Measurements from ENCODE around the gene SETD2. TPM values are rescaled to one million over a fixed set of nuclear protein-coding genes. Genes with fewer than 3 reads are reported as not detected.
"Not testable (repeated sequence)": the region's sequence is repeated elsewhere in the genome, so short reads cannot be mapped to it uniquely, and the experiment has no call there.

Gene SETD2
- total RNA-seq, 6 experiments from 2014 or later: 20.3 to 27.0 (median 21.9) TPM

DNA sequence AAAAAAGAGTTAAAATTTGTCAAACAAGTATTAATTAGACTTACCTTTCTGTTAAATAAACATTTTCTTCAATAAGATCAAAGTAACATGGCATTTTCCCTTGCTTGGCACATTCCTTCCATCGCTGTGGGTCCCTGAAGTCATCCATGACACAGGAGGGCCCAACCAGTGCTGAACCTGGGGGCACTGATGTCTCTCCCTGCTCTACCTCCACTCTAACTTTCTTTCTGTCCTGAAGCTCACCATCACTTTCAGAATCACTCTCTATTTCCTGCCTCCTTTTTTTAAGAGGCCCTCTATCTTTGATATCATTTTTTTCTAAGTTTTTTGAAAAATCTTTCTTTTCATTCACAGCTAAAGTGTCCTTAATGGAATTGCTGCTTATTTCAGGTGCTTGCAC is 43.8 kb downstream of the SETD2 start:
- Histone ChIP-seq H3K4me3 (no peak overlapping the region), H3K4me1 (no peaks in the 10 kb centered on the region), H3K27ac (no peak overlapping the region), H3K36me3 (peaks cover 0 to 37% (median 19%) of the 10 kb centered on the region in 4 donors), H3K9me3 (no peaks in the 10 kb centered on the region), H3K27me3 (no peaks in the 10 kb centered on the region)
- DNase-seq (no peak), ATAC-seq (no peak)
- intact Hi-C loops (cut with DNase I): no loop called here
- WGBS (ENCODE audit: insufficient coverage, low coverage, low lambda C conversion rate, missing lambda C conversion rate): 69% methylated on average over 1 of the region's 1 CpG
- TF ChIP-seq, protein P1, sequence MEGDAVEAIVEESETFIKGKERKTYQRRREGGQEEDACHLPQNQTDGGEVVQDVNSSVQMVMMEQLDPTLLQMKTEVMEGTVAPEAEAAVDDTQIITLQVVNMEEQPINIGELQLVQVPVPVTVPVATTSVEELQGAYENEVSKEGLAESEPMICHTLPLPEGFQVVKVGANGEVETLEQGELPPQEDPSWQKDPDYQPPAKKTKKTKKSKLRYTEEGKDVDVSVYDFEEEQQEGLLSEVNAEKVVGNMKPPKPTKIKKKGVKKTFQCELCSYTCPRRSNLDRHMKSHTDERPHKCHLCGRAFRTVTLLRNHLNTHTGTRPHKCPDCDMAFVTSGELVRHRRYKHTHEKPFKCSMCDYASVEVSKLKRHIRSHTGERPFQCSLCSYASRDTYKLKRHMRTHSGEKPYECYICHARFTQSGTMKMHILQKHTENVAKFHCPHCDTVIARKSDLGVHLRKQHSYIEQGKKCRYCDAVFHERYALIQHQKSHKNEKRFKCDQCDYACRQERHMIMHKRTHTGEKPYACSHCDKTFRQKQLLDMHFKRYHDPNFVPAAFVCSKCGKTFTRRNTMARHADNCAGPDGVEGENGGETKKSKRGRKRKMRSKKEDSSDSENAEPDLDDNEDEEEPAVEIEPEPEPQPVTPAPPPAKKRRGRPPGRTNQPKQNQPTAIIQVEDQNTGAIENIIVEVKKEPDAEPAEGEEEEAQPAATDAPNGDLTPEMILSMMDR (IDR thresholded peaks at IDR 0.05): no peak

DNA sequence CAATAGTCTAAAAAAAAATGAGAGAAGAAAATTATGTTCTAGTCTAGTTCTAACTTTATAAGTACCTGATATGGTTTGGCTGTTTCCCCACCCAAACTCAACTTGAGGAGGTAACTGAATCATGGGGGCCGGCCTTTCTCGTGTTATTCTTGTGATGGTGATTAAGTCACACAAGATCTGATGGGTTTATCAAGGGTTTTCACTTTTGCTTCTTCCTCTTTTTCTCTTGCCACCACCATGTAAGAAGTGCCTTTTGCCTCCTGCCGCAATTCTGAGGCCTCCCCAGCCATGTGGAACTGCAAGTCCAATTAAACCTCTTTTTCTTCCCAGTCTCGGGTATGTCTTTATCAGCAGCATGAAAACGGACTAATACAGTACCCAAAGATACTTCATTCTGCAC is 44.5 kb downstream of the SETD2 start:
- H3K36me3 ChIP-seq: peaks cover 0 to 39% (median 19%) of the 10 kb centered on the region in 4 donors
- DNase-seq; H3K4me1 ChIP-seq; H3K27me3 ChIP-seq; ATAC-seq; H3K4me3 ChIP-seq; H3K9me3 ChIP-seq; H3K27ac ChIP-seq; intact Hi-C loops (cut with DNase I): not testable (repeated sequence)
- 91% methylated on average over 5 of the region's 5 CpGs for WGBS (ENCODE audit: insufficient coverage, low coverage, low lambda C conversion rate, missing lambda C conversion rate)

DNA sequence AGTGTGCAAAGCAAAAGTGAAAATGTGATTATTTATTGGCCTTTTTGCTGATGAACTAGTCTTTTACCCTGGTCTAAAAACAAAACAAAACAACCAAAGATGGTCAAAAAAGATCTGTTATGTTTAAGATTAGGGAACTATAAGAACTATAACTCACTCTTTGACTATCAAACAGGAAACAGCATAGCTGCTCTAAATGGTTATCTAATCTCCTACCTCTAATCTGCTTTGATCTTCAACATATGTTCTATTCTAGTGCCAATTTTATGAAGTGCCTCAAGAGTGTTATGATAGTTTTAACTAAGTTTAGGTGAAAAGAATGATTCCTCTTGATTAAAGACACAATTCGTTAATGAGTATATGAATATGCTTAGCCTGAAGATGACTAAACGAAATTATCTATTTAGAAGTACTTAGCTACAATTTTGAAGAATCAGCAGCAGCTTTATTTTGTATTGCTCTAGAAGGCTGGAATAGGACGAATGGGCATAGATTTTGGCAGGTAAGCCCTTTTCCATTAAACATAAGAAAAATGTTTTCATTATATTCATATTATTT is 46.0 kb downstream of the SETD2 start:
- Histone ChIP-seq H3K4me3 (no peak overlapping the region), H3K9me3 (no peaks in the 10 kb centered on the region), H3K4me1 (no peaks in the 10 kb centered on the region), H3K27ac (no peak overlapping the region), H3K27me3 (no peaks in the 10 kb centered on the region), H3K36me3 (peaks cover 0 to 35% (median 16%) of the 10 kb centered on the region in 4 donors)
- TF ChIP-seq, protein P1 (IDR thresholded peaks at IDR 0.05): no peak
- TF ChIP-seq POLR2A (IDR thresholded peaks at IDR 0.05): no peak
- 63% methylated on average over 3 of the region's 3 CpGs for WGBS (ENCODE audit: insufficient coverage, low coverage, low lambda C conversion rate, missing lambda C conversion rate)
- intact Hi-C loops (cut with DNase I): no loop called here
- ATAC-seq: no peak
- no peak for DNase-seq

DNA sequence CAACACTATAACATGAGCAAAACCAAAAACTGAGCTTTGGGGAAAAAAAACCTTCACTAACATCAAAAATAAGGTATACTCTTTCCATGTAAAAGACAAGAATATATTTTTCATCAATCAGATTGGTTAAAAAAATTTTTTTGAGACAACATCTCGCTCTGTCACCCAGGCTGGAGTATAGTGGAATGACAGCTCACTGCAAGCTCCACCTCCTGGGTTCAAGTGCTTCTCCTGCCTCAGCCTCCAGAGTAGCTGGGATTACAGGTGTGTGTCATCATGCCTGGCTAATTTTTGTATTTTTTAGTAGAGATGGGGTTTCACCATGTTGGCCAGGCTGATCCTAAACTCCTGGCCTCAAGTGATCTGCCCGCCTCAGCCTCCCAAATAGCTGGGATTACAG is 48.4 kb downstream of the SETD2 start:
- WGBS (ENCODE audit: insufficient coverage, low coverage, low lambda C conversion rate, missing lambda C conversion rate): 100% methylated on average over 2 of the region's 2 CpGs
- H3K4me3 ChIP-seq; ATAC-seq; H3K27ac ChIP-seq; DNase-seq; H3K4me1 ChIP-seq; H3K27me3 ChIP-seq; intact Hi-C loops (cut with DNase I); H3K9me3 ChIP-seq: not testable (repeated sequence)
- H3K36me3 ChIP-seq: peaks cover 0 to 46% (median 21%) of the 10 kb centered on the region in 4 donors

DNA sequence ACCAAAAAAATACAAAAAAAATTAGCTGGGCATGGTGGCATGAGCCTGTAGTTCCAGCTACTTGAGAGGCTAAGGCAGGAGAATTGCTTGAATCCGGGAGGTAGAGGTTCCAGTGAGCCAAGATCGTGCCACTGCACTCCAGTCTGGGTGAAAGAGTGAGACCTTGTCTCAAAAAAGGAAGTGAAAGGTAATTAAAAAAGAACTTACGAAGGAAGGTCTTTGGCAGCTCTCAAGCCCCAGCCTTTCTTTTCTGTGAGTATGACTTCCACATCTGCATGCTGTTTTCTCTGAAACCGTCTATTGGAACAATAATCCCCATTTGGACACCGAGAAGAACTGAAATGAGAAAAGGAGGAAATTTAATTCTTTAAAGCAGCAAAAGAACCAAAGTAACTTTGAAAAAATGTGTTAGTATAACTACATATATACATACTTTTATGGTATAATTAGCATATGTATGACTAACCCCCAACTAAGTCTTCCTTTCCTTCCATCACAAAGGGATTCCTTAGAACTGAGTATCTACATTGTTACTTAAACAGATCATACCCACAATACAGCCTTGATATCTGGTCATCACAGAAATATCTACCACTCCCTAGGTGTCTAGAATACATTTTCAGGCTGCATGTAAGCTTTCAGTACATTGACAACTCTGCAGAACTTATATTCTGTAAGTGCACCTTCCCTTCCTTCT is 50.1 kb downstream of the SETD2 start:
- Histone ChIP-seq H3K36me3 (peaks cover 0 to 46% (median 21%) of the 10 kb centered on the region in 4 donors), H3K4me1 (no peaks in the 10 kb centered on the region), H3K9me3 (no peaks in the 10 kb centered on the region), H3K4me3 (no peak overlapping the region), H3K27ac (no peak overlapping the region), H3K27me3 (no peaks in the 10 kb centered on the region)
- DNase-seq (no peak), ATAC-seq (no peak)
- intact Hi-C loops (cut with DNase I): no loop called here
- no peak for TF ChIP-seq POLR2A (IDR thresholded peaks at IDR 0.05)
- TF ChIP-seq, protein P1 (IDR thresholded peaks at IDR 0.05): no peak
- WGBS (ENCODE audit: insufficient coverage, low coverage, low lambda C conversion rate, missing lambda C conversion rate): 79% methylated on average over 5 of the region's 5 CpGs

All from right lobe of liver (tissue), 6 donors.